LNCaP clone FGC (cell line): Measurements from ENCODE around the gene RAD51D.

ENCODE experiments used
- DNase-seq: peaks from one replicate; pipeline ENCODE4 v3.0.0-alpha.2; 2011; ENCODE audit warnings: low read depth
- H3K4me3 ChIP-seq: 2 replicates; pipeline ENCODE4 v1.5.1; 2011; ENCODE audit warnings: mild to moderate bottlenecking, low read depth, low read length, control low read depth
- CTCF ChIP-seq: IDR thresholded peaks from 2 replicates; pipeline ENCODE4 v1.5.1; 2012; ENCODE audit warnings: mild to moderate bottlenecking; ENCODE audit not compliant: control insufficient read depth, insufficient read depth; ENCODE audit errors: extremely low read depth

RAD51D gene

GRCh38 chr17:35053204-35053603, 66.5 kb downstream of the RAD51D start:
- no peak for TF ChIP-seq CTCF
- H3K4me3 ChIP-seq: no peak overlapping the region
- no peak for DNase-seq

GRCh38 chr17:35052780-35053179, 66.9 kb downstream of the RAD51D start:
- no peak for DNase-seq
- no peak for TF ChIP-seq CTCF
- H3K4me3 ChIP-seq: no peak overlapping the region

GRCh38 chr17:35052241-35052610, 67.4 kb downstream of the RAD51D start:
- H3K4me3 ChIP-seq: no peak overlapping the region
- no peak for DNase-seq
- TF ChIP-seq CTCF: no peak

- no peak for DNase-seq
- TF ChIP-seq CTCF: no peak
- H3K4me3 ChIP-seq: peak overlapping the region; percentile 5; the same call in 1 of the 2 replicates
These were observed 68.0 kb downstream of the RAD51D start for GRCh38 chr17:35051579-35052240.

GRCh38 chr17:35051183-35051578, 68.5 kb downstream of the RAD51D start:
- H3K4me3 ChIP-seq: peak overlapping the region; percentile 5; the same call in 1 of the 2 replicates
- no peak for DNase-seq
- no peak for TF ChIP-seq CTCF

- H3K4me3 ChIP-seq: no peak overlapping the region
- DNase-seq: no peak
- no peak for TF ChIP-seq CTCF
These were observed 69.5 kb downstream of the RAD51D start for GRCh38 chr17:35050170-35050569.

- no peak for DNase-seq
- TF ChIP-seq CTCF: no peak
These were observed 70.8 kb downstream of the RAD51D start for GRCh38 chr17:35048685-35049379.

More at GRCh38 chr17:35048685-35049379, 70.8 kb downstream of the RAD51D start:
- H3K4me3 ChIP-seq: no peak overlapping the region
